Activated CD4-positive, alpha-beta memory T cell treated with anti-CD3 and anti-CD28 coated beads for 36 hours (primary cell): ENCODE results near the gene ATRIP. TPM values are rescaled to one million over a fixed set of nuclear protein-coding genes. Genes with fewer than 3 reads are reported as not detected.

Experiments used
- CTCF ChIA-PET: fragments of 350-600 bp; sonication (Branson Sonifier 250); formaldehyde crosslinking; loops from one replicate; lab custom pipeline; 2021; ENCODE audit warnings: antibody characterized with exemption, inconsistent platforms; lab: Charles Lee
- POLR2A ChIA-PET: fragments of 350-600 bp; sonication (Branson Sonifier 250); formaldehyde crosslinking; loops from one replicate; lab custom pipeline; 2021; ENCODE audit warnings: antibody characterized with exemption; lab: Charles Lee
- DNase-seq: peaks from one replicate; pipeline ENCODE4 v3.0.0-alpha.2; 2020
- H3K27ac Mint-ChIP-seq: one replicate; pipeline ENCODE4 v1.8.0; 2021; ENCODE audit warnings: mixed read lengths
- H3K27me3 Mint-ChIP-seq: one replicate; pipeline ENCODE4 v1.8.0; 2021; ENCODE audit warnings: mixed read lengths
- H3K36me3 Mint-ChIP-seq: one replicate; pipeline ENCODE4 v1.8.0; 2021; ENCODE audit warnings: mixed read lengths
- H3K4me1 Mint-ChIP-seq: one replicate; pipeline ENCODE4 v1.8.0; 2021; ENCODE audit warnings: low read depth, mixed read lengths
- H3K4me3 Mint-ChIP-seq: one replicate; pipeline ENCODE4 v1.8.0; 2021; ENCODE audit warnings: mild to moderate bottlenecking, mixed read lengths
- H3K9me3 Mint-ChIP-seq: one replicate; pipeline ENCODE4 v1.8.0; 2021; ENCODE audit warnings: mixed read lengths
- intact Hi-C: fragments of 100-400 bp; cut with micrococcal nuclease; formaldehyde crosslinking; loops from one replicate; pipeline ENCODE4 v1.15.1; 2023
- total RNA-seq, 2 experiments: library from RNA; stranded (reverse); gene quantifications; one replicate each; pipeline ENCODE4 v1.2.3, GENCODE V29; 2021

ATRIP gene
- total RNA-seq, 2 experiments from 2014 or later: 13.8 to 14.5 TPM

DNA sequence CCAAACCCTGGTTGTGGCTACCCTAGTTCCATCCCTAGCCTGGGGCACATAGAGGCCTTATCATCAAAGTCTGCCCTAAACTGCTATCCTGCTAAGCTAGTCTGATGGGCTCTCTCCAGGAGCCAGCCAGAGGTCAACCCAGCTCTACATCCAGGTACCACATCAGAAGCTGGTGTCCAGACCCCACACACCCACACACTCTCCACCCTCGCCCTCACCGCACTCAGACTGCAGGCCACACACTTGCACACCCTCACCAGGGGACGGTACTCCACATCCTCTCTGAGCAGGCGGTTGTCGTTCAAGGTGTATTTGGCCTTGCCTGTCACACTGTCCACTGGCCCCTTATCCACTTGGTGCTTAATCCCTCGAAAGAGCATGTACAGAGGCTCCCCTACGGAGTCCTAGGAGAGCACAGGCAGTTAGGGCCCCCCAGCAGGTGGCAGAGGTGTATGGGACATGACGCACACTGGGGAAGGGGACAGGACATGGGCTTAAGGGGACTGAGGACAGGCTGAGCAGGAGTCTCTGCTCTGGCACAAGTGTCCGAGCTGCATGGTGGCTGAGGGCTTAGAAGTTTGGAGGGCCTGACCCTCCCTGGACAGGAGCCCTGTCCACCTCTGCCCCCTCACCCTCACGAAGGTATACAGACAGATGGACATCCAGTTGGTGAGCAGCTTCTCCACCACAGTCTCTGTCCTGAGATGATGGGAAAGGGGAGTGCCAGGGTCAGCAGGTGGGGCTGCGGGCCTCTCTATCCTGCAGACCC lies 34.7 kb upstream of the ATRIP start:
- H3K36me3 Mint-ChIP-seq: no peaks in the 10 kb centered on the region
- no peaks in the 10 kb centered on the region for H3K9me3 Mint-ChIP-seq
- DNase-seq: no peak
- POLR2A ChIA-PET: no interaction called here
- H3K4me3 Mint-ChIP-seq: no peak overlapping the region
- CTCF ChIA-PET: interaction anchor here (3.4 to 3.6 kb wide), 2 partner anchors 11 to 24 kb away, joined by 13 to 14 read pairs; no protein-coding TSS in a partner anchor
- no peak overlapping the region for H3K27ac Mint-ChIP-seq
- no peaks in the 10 kb centered on the region for H3K27me3 Mint-ChIP-seq
- intact Hi-C loops: no loop called here
- no peaks in the 10 kb centered on the region for H3K4me1 Mint-ChIP-seq

DNA sequence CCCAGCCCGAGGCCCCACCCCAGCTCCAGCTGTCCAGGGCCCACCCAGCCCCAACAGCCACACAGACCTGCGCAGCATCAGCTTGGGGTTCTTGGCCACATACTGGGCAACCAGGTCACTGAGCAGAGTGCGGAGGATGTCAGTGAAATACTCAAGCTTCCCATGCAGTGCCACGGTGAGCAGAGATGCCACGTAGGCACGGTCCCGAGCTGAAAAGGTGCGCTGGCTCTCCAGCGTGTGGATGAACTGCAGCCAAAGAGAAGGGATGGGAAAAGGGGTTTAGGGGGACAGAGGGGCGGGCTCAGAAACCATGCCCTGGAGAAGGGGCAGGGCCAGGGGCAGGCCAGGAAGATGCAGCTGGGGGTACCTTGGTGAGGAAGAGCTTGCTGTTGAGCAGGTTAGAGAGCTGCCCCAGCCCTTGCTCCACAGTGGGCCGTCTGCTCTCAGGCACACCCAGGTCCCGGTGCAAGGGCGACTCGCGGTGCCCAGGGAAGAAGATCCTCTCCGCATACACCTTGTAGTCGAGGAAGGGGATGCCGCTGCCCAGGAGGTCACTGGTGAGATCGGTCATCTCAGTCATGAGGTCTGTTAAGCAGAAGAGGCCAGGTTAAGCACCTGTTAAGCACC lies 34.0 kb upstream of the ATRIP start:
- Mint-ChIP-seq H3K27me3 (no peaks in the 10 kb centered on the region), H3K4me1 (no peaks in the 10 kb centered on the region), H3K4me3 (no peak overlapping the region), H3K9me3 (no peaks in the 10 kb centered on the region), H3K27ac (no peak overlapping the region), H3K36me3 (no peaks in the 10 kb centered on the region)
- POLR2A ChIA-PET: no interaction called here
- intact Hi-C loops: no loop called here
- DNase-seq: no peak
- CTCF ChIA-PET: interaction anchor here (1.0 to 3.6 kb wide), 4 partner anchors 11 to 139 kb away, joined by 3 to 14 read pairs (median 8); no protein-coding TSS in a partner anchor

DNA sequence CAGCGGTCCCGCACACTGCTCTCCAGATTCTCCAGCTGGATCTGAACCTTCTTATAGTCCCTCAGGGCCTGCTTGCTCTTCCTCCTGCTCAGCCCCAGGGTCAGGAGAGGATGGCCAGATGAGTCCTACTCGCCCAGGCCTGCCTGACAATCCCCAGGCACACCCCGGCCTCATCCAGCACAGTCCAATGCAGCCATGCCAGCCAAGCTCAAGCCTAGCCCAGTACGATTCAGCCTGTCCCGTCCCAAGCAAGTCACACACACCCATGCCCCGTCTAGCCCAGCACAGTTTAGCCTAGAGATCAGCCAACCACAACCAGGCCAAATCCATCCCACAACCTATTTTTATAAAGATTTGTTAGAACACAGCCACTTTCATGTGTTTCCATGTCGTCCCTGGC lies 33.5 kb upstream of the ATRIP start:
- POLR2A ChIA-PET: no interaction called here
- intact Hi-C loops: no loop called here
- no peak overlapping the region for H3K27ac Mint-ChIP-seq

DNA sequence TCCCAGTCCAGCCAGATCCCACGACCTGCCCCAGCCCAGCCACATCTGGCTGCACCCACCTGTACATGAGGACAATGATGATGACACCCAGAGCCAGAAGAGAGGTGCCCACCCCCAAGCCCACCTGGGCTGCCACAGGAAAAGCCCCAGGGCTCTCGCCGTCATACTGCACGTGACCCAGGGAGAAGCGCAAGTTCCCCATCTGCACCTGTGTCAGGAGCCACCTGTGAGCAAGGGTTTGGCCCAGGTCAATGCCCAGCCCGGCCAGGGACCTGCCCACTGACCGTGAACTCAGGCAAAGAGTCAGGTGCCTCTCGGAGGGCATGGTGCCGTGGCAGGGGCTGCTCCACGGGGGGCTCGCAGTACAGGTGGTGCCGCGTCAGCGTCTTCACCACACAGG lies 32.9 kb upstream of the ATRIP start:
- no peak for DNase-seq
- Mint-ChIP-seq H3K4me3 (no peak overlapping the region), H3K27me3 (no peaks in the 10 kb centered on the region), H3K27ac (no peak overlapping the region), H3K4me1 (no peaks in the 10 kb centered on the region), H3K36me3 (no peaks in the 10 kb centered on the region), H3K9me3 (no peaks in the 10 kb centered on the region)
- ChIA-PET CTCF (interaction anchor here (1.0 to 3.4 kb wide), 3 partner anchors 13 to 140 kb away, joined by 3 to 13 read pairs (median 3); no protein-coding TSS in a partner anchor), POLR2A (no interaction called here)
- intact Hi-C loops: no loop called here

More for the DNA sequence above, 33.5 kb upstream of the ATRIP start:
- CTCF ChIA-PET: interaction anchor here (1.0 to 3.4 kb wide), 3 partner anchors 12 to 139 kb away, joined by 3 to 13 read pairs (median 3); no protein-coding TSS in a partner anchor
- Mint-ChIP-seq H3K9me3 (no peaks in the 10 kb centered on the region), H3K4me3 (no peak overlapping the region), H3K27me3 (no peaks in the 10 kb centered on the region), H3K36me3 (no peaks in the 10 kb centered on the region), H3K4me1 (no peaks in the 10 kb centered on the region)
- DNase-seq: no peak

DNA sequence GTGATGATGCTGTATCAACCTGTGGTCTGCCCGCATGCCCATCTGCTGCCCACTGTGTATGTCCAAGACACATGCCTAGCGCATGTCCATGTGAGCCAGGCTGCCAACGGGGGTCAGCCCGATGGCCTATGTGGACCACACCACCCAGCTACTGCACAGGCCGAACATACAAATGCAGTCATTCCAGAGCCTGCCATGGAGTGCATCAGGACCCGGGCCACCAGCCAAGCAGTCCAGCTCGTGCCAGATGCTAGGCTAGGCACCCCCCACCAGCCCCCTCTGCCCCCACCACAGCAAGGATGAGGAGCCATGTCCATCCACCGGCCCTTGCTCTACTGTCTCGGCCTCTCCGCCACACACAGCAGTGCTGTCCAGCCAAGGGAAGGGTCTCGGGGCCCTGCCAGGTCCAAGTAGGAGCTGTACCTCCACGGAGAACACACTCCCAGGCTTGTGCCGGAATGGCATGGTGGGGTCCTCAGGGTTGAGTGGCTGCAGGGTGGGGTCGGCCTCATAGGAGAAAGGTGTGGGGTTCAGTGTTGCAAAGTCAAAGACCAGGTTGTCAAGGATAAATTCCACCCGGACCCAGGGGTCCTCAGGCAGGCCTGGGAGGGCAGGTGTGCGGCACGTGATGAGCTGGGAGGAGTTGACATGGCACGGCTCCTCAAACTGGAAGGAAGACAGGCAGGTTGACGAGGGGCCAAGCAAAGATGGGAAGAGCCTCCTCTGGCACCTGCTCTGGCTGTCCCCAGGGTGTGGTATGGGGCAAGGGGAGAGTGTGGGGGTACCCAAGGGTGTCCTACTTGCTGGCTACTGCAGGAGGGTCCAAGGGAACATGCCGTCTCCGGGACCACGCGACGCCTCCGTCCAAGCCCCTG lies 31.9 kb upstream of the ATRIP start:
- CTCF ChIA-PET: interaction anchor here (0.9 to 2.4 kb wide), 3 partner anchors 14 to 135 kb away, joined by 3 to 13 read pairs (median 3); no protein-coding TSS in a partner anchor
- no peaks in the 10 kb centered on the region for H3K36me3 Mint-ChIP-seq
- POLR2A ChIA-PET: no interaction called here
- no peaks in the 10 kb centered on the region for H3K4me1 Mint-ChIP-seq
- H3K9me3 Mint-ChIP-seq: no peaks in the 10 kb centered on the region
- H3K27me3 Mint-ChIP-seq: no peaks in the 10 kb centered on the region
- H3K4me3 Mint-ChIP-seq: no peak overlapping the region
- no peak overlapping the region for H3K27ac Mint-ChIP-seq
- intact Hi-C loops: no loop called here
- DNase-seq: no peak

DNA sequence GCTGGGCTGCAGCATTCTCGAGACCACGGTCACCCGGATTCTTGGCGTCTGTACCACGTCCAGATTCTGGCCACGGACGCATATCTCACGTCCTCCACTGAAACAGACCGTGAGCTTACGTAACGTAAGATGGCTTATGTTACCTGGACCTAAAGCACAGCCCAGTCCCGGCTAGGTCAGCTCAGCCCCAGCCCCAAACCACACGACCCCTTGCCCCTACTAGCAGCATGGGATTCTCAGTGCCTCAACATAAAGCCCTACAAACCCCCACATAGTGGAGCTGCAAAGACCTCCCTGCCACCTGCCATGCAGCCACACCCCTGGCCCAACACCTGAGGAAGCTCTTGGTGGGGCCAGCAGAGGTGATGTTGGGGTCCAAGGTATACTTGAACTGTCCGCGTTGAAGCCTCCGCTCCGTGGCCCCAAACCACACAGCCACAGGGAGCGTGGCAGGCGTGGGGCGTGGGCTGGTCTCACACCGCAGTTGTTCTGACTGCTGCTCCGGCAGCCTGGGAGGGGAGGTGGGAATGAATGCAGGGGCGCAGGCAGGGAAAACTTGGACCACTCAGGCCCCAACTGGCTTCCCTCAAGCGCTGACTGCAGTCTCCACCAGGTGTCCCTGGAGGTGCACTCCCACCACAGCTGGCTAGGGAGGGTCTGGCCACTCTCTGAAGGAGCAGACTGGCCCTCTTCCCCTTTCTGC lies 31.1 kb upstream of the ATRIP start:
- Mint-ChIP-seq H3K4me1 (no peaks in the 10 kb centered on the region), H3K9me3 (no peaks in the 10 kb centered on the region), H3K27me3 (no peaks in the 10 kb centered on the region), H3K36me3 (no peaks in the 10 kb centered on the region), H3K4me3 (no peak overlapping the region), H3K27ac (no peak overlapping the region)
- POLR2A ChIA-PET: no interaction called here
- DNase-seq: no peak
- intact Hi-C loops: no loop called here
- CTCF ChIA-PET: interaction anchor here (0.9 to 2.4 kb wide), 3 partner anchors 15 to 134 kb away, joined by 3 to 13 read pairs (median 3); no protein-coding TSS in a partner anchor

DNA sequence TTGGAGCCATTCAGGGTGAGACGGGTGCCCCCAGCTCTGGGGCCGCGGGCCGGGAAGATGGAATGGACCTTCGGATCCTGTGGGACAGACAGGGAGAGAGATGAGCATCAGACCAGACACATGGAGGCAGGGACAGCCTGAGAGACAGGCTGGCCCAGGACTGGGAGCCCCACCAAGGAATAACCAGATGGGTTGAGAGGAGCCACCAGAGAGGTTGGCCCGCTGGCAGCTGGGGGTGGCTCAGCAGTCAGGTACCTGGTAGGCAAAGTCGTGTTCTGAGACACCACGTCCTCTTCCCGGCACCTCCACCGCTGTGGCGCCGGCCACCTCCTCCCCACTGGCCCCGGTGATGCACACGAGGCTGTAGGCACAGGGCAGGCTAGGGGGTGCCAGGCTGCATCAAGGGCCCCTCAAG lies 30.4 kb upstream of the ATRIP start:
- Mint-ChIP-seq H3K4me1 (no peaks in the 10 kb centered on the region), H3K27me3 (no peaks in the 10 kb centered on the region), H3K9me3 (no peaks in the 10 kb centered on the region), H3K27ac (no peak overlapping the region), H3K36me3 (no peaks in the 10 kb centered on the region), H3K4me3 (no peak overlapping the region)
- no peak for DNase-seq
- intact Hi-C loops: no loop called here
- CTCF ChIA-PET: interaction anchor here (2.4 kb wide), 1 partner anchor 20 kb away, joined by 13 read pairs; no protein-coding TSS in a partner anchor
- POLR2A ChIA-PET: no interaction called here

DNA sequence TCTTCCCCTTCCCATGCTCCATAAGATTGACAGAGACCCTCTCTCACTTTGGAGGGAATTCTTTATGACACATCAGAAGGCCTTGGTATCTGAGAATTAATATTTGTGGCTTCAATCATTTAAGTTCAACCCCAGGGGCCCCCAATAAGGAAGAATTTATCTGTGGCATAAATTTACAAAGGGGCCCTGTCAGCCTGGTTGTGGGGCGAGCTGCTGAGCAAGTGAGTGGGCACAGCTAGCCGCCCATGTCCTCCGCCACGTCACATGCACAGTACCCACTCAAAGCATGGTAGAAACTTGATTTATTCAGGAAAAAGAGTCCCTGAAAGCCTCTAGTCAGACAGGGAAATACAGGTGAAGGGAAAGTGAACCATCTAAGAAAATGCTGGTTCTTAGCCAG lies 30.0 kb upstream of the ATRIP start:
- intact Hi-C loops: no loop called here
- ChIA-PET POLR2A (no interaction called here), CTCF (interaction anchor here (2.4 kb wide), 1 partner anchor 19 kb away, joined by 13 read pairs; no protein-coding TSS in a partner anchor)
- no peaks in the 10 kb centered on the region for H3K4me1 Mint-ChIP-seq
- no peak overlapping the region for H3K27ac Mint-ChIP-seq
- no peak overlapping the region for H3K4me3 Mint-ChIP-seq
- H3K36me3 Mint-ChIP-seq: no peaks in the 10 kb centered on the region
- no peaks in the 10 kb centered on the region for H3K27me3 Mint-ChIP-seq
- DNase-seq: no peak
- H3K9me3 Mint-ChIP-seq: no peaks in the 10 kb centered on the region

DNA sequence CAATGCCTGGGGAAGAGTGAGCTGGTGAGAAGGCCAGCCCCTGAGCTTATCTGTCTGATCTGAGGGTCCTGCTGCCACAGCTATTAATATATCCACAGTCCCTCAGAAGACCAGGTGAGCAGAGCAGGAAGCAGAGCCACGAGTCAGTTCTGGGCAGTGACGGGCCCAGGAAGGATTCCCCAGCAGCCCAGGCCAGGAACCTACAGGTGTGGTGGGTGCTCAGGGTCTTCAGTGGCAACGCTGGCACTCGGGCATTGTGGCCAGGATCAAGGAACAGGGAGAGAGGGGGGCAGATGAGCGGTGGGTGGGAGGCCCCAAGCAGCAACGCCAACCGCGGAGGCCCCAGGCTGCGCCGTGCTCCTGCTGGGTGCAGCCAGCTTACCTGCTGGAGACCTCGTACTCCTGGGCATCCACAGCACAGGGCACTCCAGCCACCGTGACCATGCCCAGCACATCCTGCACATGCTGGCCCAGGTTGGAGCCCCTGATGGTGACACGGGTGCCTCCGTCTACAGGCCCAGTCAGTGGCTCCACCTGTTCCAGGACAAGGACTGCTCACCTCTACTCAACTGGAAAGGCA lies 28.9 kb upstream of the ATRIP start:
- Mint-ChIP-seq H3K4me3 (no peak overlapping the region), H3K9me3 (no peaks in the 10 kb centered on the region), H3K4me1 (no peaks in the 10 kb centered on the region), H3K36me3 (no peaks in the 10 kb centered on the region), H3K27ac (no peak overlapping the region), H3K27me3 (no peaks in the 10 kb centered on the region)
- no peak for DNase-seq
- CTCF ChIA-PET: interaction anchor here (2.1 kb wide), 1 partner anchor 17 kb away, joined by 11 read pairs; no protein-coding TSS in a partner anchor
- intact Hi-C loops: no loop called here
- POLR2A ChIA-PET: no interaction called here

DNA sequence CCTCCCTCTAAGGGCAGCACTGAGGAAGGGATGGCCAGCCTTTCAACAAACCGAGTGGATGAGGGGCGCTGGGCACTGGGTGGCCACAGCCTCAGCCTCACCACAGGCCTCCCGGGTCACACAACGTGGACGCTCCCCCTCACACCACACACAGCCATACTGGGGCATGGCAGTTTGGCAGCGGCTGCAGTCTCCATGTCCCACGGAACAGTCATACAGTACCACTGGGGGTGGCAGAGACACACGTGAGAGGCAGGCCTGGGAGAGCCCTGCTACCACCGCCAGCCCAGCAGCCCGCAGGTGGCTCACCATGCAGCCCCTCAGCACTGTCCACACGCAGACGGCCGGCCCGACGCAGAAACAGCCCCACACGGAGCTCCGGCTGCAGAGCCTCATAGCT lies 28.4 kb upstream of the ATRIP start:
- Mint-ChIP-seq H3K27me3 (no peaks in the 10 kb centered on the region), H3K36me3 (no peaks in the 10 kb centered on the region), H3K9me3 (no peaks in the 10 kb centered on the region), H3K27ac (no peak overlapping the region), H3K4me3 (no peak overlapping the region), H3K4me1 (no peaks in the 10 kb centered on the region)
- intact Hi-C loops: no loop called here
- CTCF ChIA-PET: interaction anchor here (0.6 to 9.5 kb wide), 4 partner anchors 17 to 217 kb away, joined by 3 to 60 read pairs (median 7); partner anchors contain the start of gene SLC26A6
- DNase-seq: no peak
- POLR2A ChIA-PET: no interaction called here

DNA sequence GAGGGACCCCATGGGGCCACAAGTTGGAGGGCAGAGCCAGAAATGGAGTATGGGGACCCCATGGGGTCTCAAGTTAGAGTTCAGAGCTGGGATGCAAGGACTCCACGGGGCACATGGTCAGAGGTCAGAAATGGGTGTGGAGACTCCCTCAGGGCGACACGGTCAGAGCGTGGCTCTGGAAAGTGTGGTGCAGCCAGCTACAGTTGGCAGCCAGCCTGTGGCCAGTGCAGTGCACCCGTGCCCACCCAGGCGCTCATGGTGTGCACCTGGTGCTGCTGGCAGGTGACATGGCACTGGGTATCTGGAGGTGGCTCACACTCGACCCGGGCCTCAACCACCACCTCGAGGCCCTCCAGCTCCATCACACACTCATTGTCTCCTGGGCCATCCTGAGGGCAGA lies 27.9 kb upstream of the ATRIP start:
- Mint-ChIP-seq H3K4me1 (no peaks in the 10 kb centered on the region), H3K4me3 (no peak overlapping the region), H3K27ac (no peak overlapping the region), H3K9me3 (no peaks in the 10 kb centered on the region), H3K27me3 (no peaks in the 10 kb centered on the region), H3K36me3 (no peaks in the 10 kb centered on the region)
- intact Hi-C loops: no loop called here
- POLR2A ChIA-PET: no interaction called here
- no peak for DNase-seq
- CTCF ChIA-PET: interaction anchor here (0.6 to 9.5 kb wide), 4 partner anchors 17 to 217 kb away, joined by 3 to 60 read pairs (median 7); partner anchors contain the start of gene SLC26A6
